ENCODE measurements around the gene PHYKPL. TPM values are rescaled to one million over a fixed set of nuclear protein-coding genes. Genes with fewer than 3 reads are reported as not detected.

The PHYKPL gene
- total RNA-seq, 1 donor from 2014 or later: 20.5 TPM

- Histone ChIP-seq H3K27ac (no peak overlapping the region), H3K4me1 (peaks cover 11% of the 10 kb centered on the region)
- no peak overlapping the region for H3K27ac Mint-ChIP-seq
These were observed 52.3 kb downstream of the PHYKPL start for GRCh38 chr5:178180141-178180863.

GRCh38 chr5:178177569-178177968, 55.0 kb downstream of the PHYKPL start:
- no peak overlapping the region for H3K9ac ChIP-seq
- Mint-ChIP-seq H3K4me1 (peaks cover 4% of the 10 kb centered on the region), H3K27me3 (ENCODE audit: insufficient read depth, low read depth) (peaks cover 17% of the 10 kb centered on the region), H3K27ac (no peak overlapping the region), H3K9me3 (peaks cover 6% of the 10 kb centered on the region), H3K36me3 (no peaks in the 10 kb centered on the region), H3K4me3 (no peak overlapping the region)
- peaks cover 11% of the 10 kb centered on the region for H3K4me1 ChIP-seq
- H3K79me2 ChIP-seq (ENCODE audit: low read depth): no peaks in the 10 kb centered on the region
- no peaks in the 10 kb centered on the region for H4K20me1 ChIP-seq (ENCODE audit: low read depth)
- no peak for TF ChIP-seq CTCF (IDR thresholded peaks at IDR 0.05)
- H3K4me3 ChIP-seq: no peak overlapping the region
- H3K27me3 ChIP-seq: no peaks in the 10 kb centered on the region
- H3K27ac ChIP-seq: no peak overlapping the region
- no peaks in the 10 kb centered on the region for H3K9me3 ChIP-seq (ENCODE audit: low read depth)
- no peaks in the 10 kb centered on the region for H3K36me3 ChIP-seq
- peaks cover 13% of the 10 kb centered on the region for H3F3A ChIP-seq (ENCODE audit: low read depth)
- no peak for DNase-seq (ENCODE audit: low spot score)
- H2AFZ ChIP-seq (replicated peaks): peak overlapping the region; percentile 0
- H3K4me2 ChIP-seq: no peak overlapping the region

More at GRCh38 chr5:178180141-178180863, 52.3 kb downstream of the PHYKPL start:
- TF ChIP-seq EZH2 (IDR thresholded peaks at IDR 0.05) (no peak), EZH2phosphoT487 (IDR thresholded peaks at IDR 0.05) (no peak), CTCF (IDR thresholded peaks at IDR 0.05) (no peak)
- Mint-ChIP-seq H3K27me3 (ENCODE audit: insufficient read depth, low read depth) (peaks cover 14% of the 10 kb centered on the region), H3K36me3 (no peaks in the 10 kb centered on the region), H3K4me3 (peak overlapping the region; percentile 24), H3K4me1 (peaks cover 4% of the 10 kb centered on the region), H3K9me3 (peaks cover 6% of the 10 kb centered on the region)
- peak; percentile 35 for DNase-seq (ENCODE audit: low spot score)
- Histone ChIP-seq H3K79me2 (ENCODE audit: low read depth) (no peaks in the 10 kb centered on the region), H3K36me3 (no peaks in the 10 kb centered on the region), H3K9me3 (ENCODE audit: low read depth) (no peaks in the 10 kb centered on the region), H3K27me3 (no peaks in the 10 kb centered on the region), H3K4me2 (peak overlapping the region; percentile 8), H3K4me3 (no peak overlapping the region), H4K20me1 (ENCODE audit: low read depth) (no peaks in the 10 kb centered on the region), H3F3A (ENCODE audit: low read depth) (peaks cover 13% of the 10 kb centered on the region), H2AFZ (replicated peaks) (no peak overlapping the region), H3K9ac (no peak overlapping the region)

- Mint-ChIP-seq H3K27me3 (ENCODE audit: insufficient read depth, low read depth) (peaks cover 11% of the 10 kb centered on the region), H3K27ac (no peak overlapping the region), H3K4me1 (peaks cover 4% of the 10 kb centered on the region), H3K9me3 (peaks cover 6% of the 10 kb centered on the region), H3K36me3 (no peaks in the 10 kb centered on the region), H3K4me3 (no peak overlapping the region)
- Histone ChIP-seq H3K79me2 (ENCODE audit: low read depth) (no peaks in the 10 kb centered on the region), H3K36me3 (no peaks in the 10 kb centered on the region), H3K9ac (no peak overlapping the region), H3K4me3 (no peak overlapping the region), H3F3A (ENCODE audit: low read depth) (peaks cover 13% of the 10 kb centered on the region), H3K27me3 (no peaks in the 10 kb centered on the region), H4K20me1 (ENCODE audit: low read depth) (no peaks in the 10 kb centered on the region), H3K9me3 (ENCODE audit: low read depth) (no peaks in the 10 kb centered on the region), H3K27ac (no peak overlapping the region), H3K4me1 (peaks cover 11% of the 10 kb centered on the region), H3K4me2 (no peak overlapping the region), H2AFZ (replicated peaks) (no peak overlapping the region)
- TF ChIP-seq EZH2phosphoT487 (IDR thresholded peaks at IDR 0.05): no peak
- no peak for TF ChIP-seq EZH2 (IDR thresholded peaks at IDR 0.05)
- no peak for TF ChIP-seq CTCF (IDR thresholded peaks at IDR 0.05)
- no peak for DNase-seq (ENCODE audit: low spot score)
These were observed 55.8 kb downstream of the PHYKPL start for GRCh38 chr5:178176791-178177190.
